Astrocyte (in vitro differentiated cells and primary cell): ENCODE results near the gene PDLIM7. TPM values are rescaled to one million over a fixed set of nuclear protein-coding genes. Genes with fewer than 3 reads are reported as not detected.

Experiments
- DNase-seq: peaks from one replicate; pipeline ENCODE4 v3.0.0-alpha.2; 2010; ENCODE audit warnings: low read depth
- FAIRE-seq: peaks from 2 replicates; lab custom pipeline; 2011; peaks lifted over from hg19 to GRCh38; lab: Jason Lieb, UNC
- H2AFZ ChIP-seq: 2 replicates; pipeline ENCODE4 v1.6.0; 2012; ENCODE audit warnings: low read depth, low read length, inconsistent platforms
- H3K27ac ChIP-seq: 2 replicates; pipeline ENCODE4 v1.5.1; 2011; ENCODE audit warnings: low read depth, low read length, inconsistent platforms
- H3K27me3 ChIP-seq: 2 replicates; pipeline ENCODE4 v1.6.0; 2011; ENCODE audit warnings: low read length, inconsistent platforms; ENCODE audit not compliant: insufficient read depth
- H3K36me3 ChIP-seq: 2 replicates; pipeline ENCODE4 v1.5.1; 2011; ENCODE audit warnings: low read length, inconsistent platforms; ENCODE audit not compliant: insufficient read depth
- H3K4me1 ChIP-seq: 2 replicates; pipeline ENCODE4 v1.5.1; 2011; ENCODE audit warnings: low read length, inconsistent platforms; ENCODE audit not compliant: insufficient read depth
- H3K4me2 ChIP-seq: 2 replicates; pipeline ENCODE4 v1.6.0; 2012; ENCODE audit warnings: low read length, inconsistent platforms
- H3K4me3 ChIP-seq: 2 replicates; pipeline ENCODE4 v1.5.1; 2011; ENCODE audit warnings: low read depth, mild to moderate bottlenecking, low read length, inconsistent platforms; ENCODE audit not compliant: insufficient read depth
- H3K79me2 ChIP-seq: 2 replicates; pipeline ENCODE4 v1.6.0; 2012; ENCODE audit warnings: mild to moderate bottlenecking, low read length, inconsistent platforms; ENCODE audit not compliant: insufficient read depth
- H3K9ac ChIP-seq: 2 replicates; pipeline ENCODE4 v1.6.0; 2012; ENCODE audit warnings: mild to moderate bottlenecking, low read length, inconsistent platforms
- H3K9me3 ChIP-seq: 2 replicates; pipeline ENCODE4 v1.5.1; 2012; ENCODE audit warnings: low read depth, mild to moderate bottlenecking, low read length, inconsistent platforms; ENCODE audit not compliant: insufficient read depth
- H4K20me1 ChIP-seq: 2 replicates; pipeline ENCODE4 v1.6.0; 2012; ENCODE audit warnings: low read length, inconsistent platforms; ENCODE audit not compliant: insufficient read depth
- H3K27ac Mint-ChIP-seq: one replicate; pipeline ENCODE4 v1.8.0; 2021; ENCODE audit warnings: mild to moderate bottlenecking, mixed read lengths; ENCODE audit not compliant: unreplicated experiment
- H3K27me3 Mint-ChIP-seq: one replicate; pipeline ENCODE4 v1.8.0; 2021; ENCODE audit warnings: low read depth, mixed read lengths; ENCODE audit not compliant: unreplicated experiment
- H3K36me3 Mint-ChIP-seq: one replicate; pipeline ENCODE4 v1.8.0; 2021; ENCODE audit warnings: low read depth, mixed read lengths; ENCODE audit not compliant: unreplicated experiment
- H3K4me1 Mint-ChIP-seq: one replicate; pipeline ENCODE4 v1.8.0; 2021; ENCODE audit warnings: low read depth, mixed read lengths; ENCODE audit not compliant: unreplicated experiment
- H3K4me3 Mint-ChIP-seq: one replicate; pipeline ENCODE4 v1.8.0; 2021; ENCODE audit warnings: mild to moderate bottlenecking, moderate library complexity, mixed read lengths; ENCODE audit not compliant: unreplicated experiment
- H3K9me3 Mint-ChIP-seq: one replicate; pipeline ENCODE4 v1.8.0; 2021; ENCODE audit warnings: mild to moderate bottlenecking, mixed read lengths; ENCODE audit not compliant: unreplicated experiment
- CTCF ChIP-seq: IDR thresholded peaks from 2 replicates; pipeline ENCODE4 v1.5.1; 2011; ENCODE audit warnings: low read depth, mild to moderate bottlenecking, inconsistent platforms, low read length, moderate library complexity; ENCODE audit not compliant: insufficient read depth
- EZH2 ChIP-seq: IDR thresholded peaks from 2 replicates; pipeline ENCODE4 v1.6.1; 2012; ENCODE audit warnings: mild to moderate bottlenecking, low read length, inconsistent platforms; ENCODE audit not compliant: insufficient read depth
- total RNA-seq: library from RNA; stranded (reverse); gene quantifications from 2 replicates; pipeline ENCODE4 v1.2.1, GENCODE V29; 2021

PDLIM7 gene
- total RNA-seq, 1 donor from 2014 or later = 590 TPM

GRCh38 chr5:177501874-177502678, 4.7 kb upstream of the PDLIM7 start:
- Histone ChIP-seq H3K36me3 (no peaks in the 10 kb centered on the region), H3K27ac (no peak overlapping the region), H3K27me3 (no peaks in the 10 kb centered on the region), H2AFZ (no peak overlapping the region), H3K9ac (no peak overlapping the region), H3K4me1 (peaks cover 25% of the 10 kb centered on the region), H4K20me1 (no peaks in the 10 kb centered on the region), H3K79me2 (peaks cover 6% of the 10 kb centered on the region), H3K9me3 (no peaks in the 10 kb centered on the region), H3K4me2 (no peak overlapping the region), H3K4me3 (no peak overlapping the region)
- Mint-ChIP-seq H3K4me3 (no peak overlapping the region), H3K36me3 (peaks cover 8% of the 10 kb centered on the region), H3K27me3 (no peaks in the 10 kb centered on the region), H3K9me3 (no peaks in the 10 kb centered on the region), H3K4me1 (peaks cover 33% of the 10 kb centered on the region), H3K27ac (no peak overlapping the region)
- no peak for TF ChIP-seq EZH2
- TF ChIP-seq CTCF = no peak
- FAIRE-seq (no peak), DNase-seq (no peak)

GRCh38 chr5:177500685-177501522, 3.5 kb upstream of the PDLIM7 start:
- FAIRE-seq (peak; percentile 70), DNase-seq (peak; percentile 62)
- no peaks in the 10 kb centered on the region for H3K27me3 Mint-ChIP-seq
- Histone ChIP-seq H3K9ac (peak overlapping the region; percentile 46), H3K4me3 (no peak overlapping the region), H4K20me1 (peaks cover 4% of the 10 kb centered on the region), H3K79me2 (peaks cover 16% of the 10 kb centered on the region), H3K4me1 (peaks cover 28% of the 10 kb centered on the region), H3K9me3 (no peaks in the 10 kb centered on the region), H3K27ac (peak overlapping the region; percentile 39), H2AFZ (no peak overlapping the region), H3K27me3 (no peaks in the 10 kb centered on the region), H3K36me3 (no peaks in the 10 kb centered on the region), H3K4me2 (peak overlapping the region; percentile 57)
- peak overlapping the region; percentile 50 for H3K4me3 Mint-ChIP-seq
- peaks cover 33% of the 10 kb centered on the region for H3K4me1 Mint-ChIP-seq
- H3K27ac Mint-ChIP-seq = peak overlapping the region; percentile 73
- peaks cover 5% of the 10 kb centered on the region for H3K36me3 Mint-ChIP-seq
- TF ChIP-seq EZH2 (no peak), CTCF (peak; percentile 95)
- H3K9me3 Mint-ChIP-seq = no peaks in the 10 kb centered on the region
